K562 (cell line): Measurements from ENCODE around the gene TLR1. TPM values are rescaled to one million over a fixed set of nuclear protein-coding genes. Genes with fewer than 3 reads are reported as not detected.

Experiments used
- ATAC-seq: fragments of 200-7000 bp; cut with Tn5 transposase; 3 replicates; pipeline ENCODE4 v1.9.1; 2020; ENCODE audit warnings: moderate library complexity
- BruUV-seq: library from RNA; stranded (reverse); fragments of 400-500 nt; replicated peaks from 2 replicates; lab custom pipeline; 2021; lab: Mats Ljungman, UMichigan
- CTCF ChIA-PET: fragments of 300-600 bp; formaldehyde crosslinking; extraction: SDS; loops from one replicate; lab custom pipeline; 2021; ENCODE audit warnings: low intra/inter-chr PET ratio; lab: Yijun Ruan, JAX
- POLR2A ChIA-PET: fragments of 300-600, 350-650 bp; sonication (Branson Sonifier 250); formaldehyde crosslinking; extraction: SDS; loops from one replicate; lab custom pipeline; 2021; ENCODE audit warnings: antibody characterized with exemption, inconsistent platforms; lab: Yijun Ruan, JAX
- DNase-seq, 4 experiments: peaks; one replicate each; pipeline versions ENCODE4 v3.0.0 to v3.0.0-alpha.2; 2011 to 2018; ENCODE audit warnings: low spot score in 3 of 4, mixed read lengths in 3 of 4; ENCODE audit errors: extremely low read depth in 1 of 4
- FAIRE-seq: peaks from 2 replicates; lab custom pipeline; 2011; peaks lifted over from hg19 to GRCh38; lab: Jason Lieb, UNC
- H2AFZ ChIP-seq: 2 replicates; pipeline ENCODE4 v1.6.0; 2011; ENCODE audit warnings: low read depth, low read length, control low read depth, inconsistent platforms
- H3K27ac ChIP-seq: fragments of 200-600 bp; 3 replicates; pipeline ENCODE4 v1.8.0; 2011; ENCODE audit warnings: low read depth, mild to moderate bottlenecking, control low read depth, inconsistent platforms, low read length, moderate library complexity, mixed read lengths; ENCODE audit errors: extremely low read depth
- H3K27me3 ChIP-seq, 2 experiments: fragments of 300-600 bp in 1 of 2; 2 replicates in 1 of 2; 3 replicates in 1 of 2; pipeline versions ENCODE4 v1.6.0 to v1.8.0; 2011; ENCODE audit warnings: inconsistent platforms in 2 of 2, low read length in 2 of 2, mild to moderate bottlenecking in 1 of 2, mixed read lengths in 1 of 2, moderate library complexity in 1 of 2; ENCODE audit not compliant: control insufficient read depth in 2 of 2, insufficient read depth in 2 of 2
- H3K36me3 ChIP-seq: fragments of 300-600 bp; 3 replicates; pipeline ENCODE4 v1.8.0; 2011; ENCODE audit warnings: mild to moderate bottlenecking, low read length, inconsistent platforms; ENCODE audit not compliant: control insufficient read depth, insufficient read depth
- H3K4me1 ChIP-seq, 2 experiments: fragments of 200-600 bp in 1 of 2; replicated peaks in 1 of 2; 2 replicates in 1 of 2; 3 replicates in 1 of 2; pipeline versions ENCODE4 v1.5.1 to v1.8.0; 2011; ENCODE audit warnings: inconsistent platforms in 2 of 2, low read length in 2 of 2, mild to moderate bottlenecking in 1 of 2, mixed read lengths in 1 of 2, moderate library complexity in 1 of 2; ENCODE audit not compliant: control insufficient read depth in 2 of 2, insufficient read depth in 2 of 2
- H3K4me2 ChIP-seq: 2 replicates; pipeline ENCODE4 v1.6.1; 2011; ENCODE audit warnings: low read length, control low read depth, inconsistent platforms, mixed read lengths; ENCODE audit not compliant: insufficient read depth
- H3K4me3 ChIP-seq: fragments of 200-600 bp; sonication (generic), shearing (Covaris generic); 2 replicates; pipeline ENCODE4 v1.5.1; 2016; ENCODE audit warnings: control low read depth, inconsistent platforms
- H3K79me2 ChIP-seq: fragments of 200-600 bp; 3 replicates; pipeline ENCODE4 v1.8.0; 2011; ENCODE audit warnings: low read length, inconsistent platforms; ENCODE audit not compliant: control insufficient read depth, insufficient read depth
- H3K9ac ChIP-seq, 2 experiments: 2 replicates each; pipeline versions ENCODE4 v1.6.0 to v1.6.1; 2011; ENCODE audit warnings: low read depth in 2 of 2, low read length in 2 of 2, control low read depth in 1 of 2, inconsistent platforms in 1 of 2, mild to moderate bottlenecking in 1 of 2, mixed read lengths in 1 of 2; ENCODE audit not compliant: insufficient read depth in 1 of 2
- H3K9me1 ChIP-seq: one replicate; pipeline ENCODE4 v1.6.0; 2011; ENCODE audit warnings: inconsistent platforms, mild to moderate bottlenecking, low read length, moderate library complexity; ENCODE audit not compliant: control insufficient read depth, insufficient read depth
- H3K9me3 ChIP-seq: replicated peaks from 2 replicates; pipeline ENCODE4 v1.5.1; 2011; ENCODE audit warnings: low read depth, low read length, inconsistent platforms; ENCODE audit not compliant: control insufficient read depth, insufficient read depth
- H4K20me1 ChIP-seq: replicated peaks from 2 replicates; pipeline ENCODE4 v1.6.1; 2011; ENCODE audit warnings: low read length, inconsistent platforms, mixed read lengths; ENCODE audit not compliant: control insufficient read depth, insufficient read depth
- E2F3 ChIP-seq: fragments of 250-450 bp; sonication (Bioruptor Pico); IDR thresholded peaks from 2 replicates; pipeline ENCODE4 v1.4.0; 2020; ENCODE audit warnings: mild to moderate bottlenecking
- GABPB1 ChIP-seq: sonication (generic); formaldehyde crosslinking; IDR thresholded peaks from 2 replicates; pipeline ENCODE4 v1.8.0; 2022; ENCODE audit warnings: mild to moderate bottlenecking, missing genetic modification reagents
- MAFF ChIP-seq: IDR thresholded peaks from 2 replicates; pipeline ENCODE4 v1.6.1; 2012; ENCODE audit warnings: low read length, improper control_type of control experiment
- NRF1 ChIP-seq, 2 experiments: fragments of 450-650 bp; IDR thresholded peaks in 1 of 2; conservative IDR thresholded peaks in 1 of 2; 2 replicates each; pipeline ENCODE4 v1.6.1; 2014; ENCODE audit warnings: mild to moderate bottlenecking in 2 of 2
- RBFOX2 ChIP-seq: fragments of 200-400 bp; formaldehyde crosslinking; IDR thresholded peaks from 2 replicates; pipeline ENCODE4 v1.6.1; 2017; ENCODE audit warnings: low read depth, mild to moderate bottlenecking, low read length, moderate library complexity
- TGIF2 ChIP-seq: sonication (generic); formaldehyde crosslinking; IDR thresholded peaks from 2 replicates; pipeline ENCODE4 v1.8.1; 2022; ENCODE audit warnings: mild to moderate bottlenecking, missing genetic modification reagents, moderate library complexity
- U2AF1 ChIP-seq: fragments of 200-400 bp; formaldehyde crosslinking; optimal IDR thresholded peaks from 2 replicates; pipeline ENCODE3; 2017; ENCODE audit warnings: mild to moderate bottlenecking, low read depth, low read length, moderate library complexity
- ZNF785 ChIP-seq: fragments of 250-450 bp; sonication (Bioruptor Pico); IDR thresholded peaks from 2 replicates; pipeline ENCODE4 v1.4.0; 2020; ENCODE audit warnings: mild to moderate bottlenecking
- WGBS: fragments of 100-300 bp; shearing (Covaris generic); methylation state at CpG from one replicate; pipeline ENCODE4 v1.1.6; 2016; ENCODE audit warnings: low coverage, mixed read lengths; ENCODE audit not compliant: insufficient coverage; ENCODE audit errors: missing lambda C conversion rate; 5-methylcytosine and 5-hydroxymethylcytosine counted together
- in situ Hi-C: fragments of 300-500 bp; cut with MboI; formaldehyde crosslinking; loops from 4 replicates; pipeline ENCODE4 v1.15.0; 2018; ENCODE audit warnings: inconsistent platforms, mixed read lengths
- intact Hi-C: fragments of 100-400 bp; cut with micrococcal nuclease; formaldehyde crosslinking; loops from 2 replicates; pipeline ENCODE4 v1.14.2; 2022
- polyA plus RNA-seq, 8 experiments: library from polyadenylated mRNA; depleted of rRNA in 4 of 8; stranded (reverse) in 5 of 8; unstranded in 3 of 8; fragments of >200 nt; fragmentation: Nextera tagmentation in 2 of 8; fragmentation: Illumina TruSeq in 1 of 8; extraction: Ambion mirVana in 2 of 8; extraction: Trizol in 1 of 8; gene quantifications; 2 replicates each; pipeline versions ENCODE4 v1.2.1 to v1.2.3, GENCODE V29; 2011 to 2014; ENCODE audit warnings: inconsistent platforms in 1 of 8, missing spikeins in 1 of 8
- total RNA-seq, 7 experiments: library from RNA; depleted of rRNA in 6 of 7; stranded (reverse); fragments of >200 nt in 6 of 7; fragmentation: Illumina TruSeq in 2 of 7; extraction: Trizol in 2 of 7; gene quantifications; 2 replicates each; pipeline versions ENCODE4 v1.2.1 to v1.2.3, GENCODE V29; 2011 to 2021; ENCODE audit warnings: low replicate concordance in 1 of 7
- TF ChIP-seq, protein P1 (sequence below): fragments of 450-650 bp; formaldehyde crosslinking; IDR thresholded peaks from 2 replicates; pipeline ENCODE4 v1.4.0; 2020; ENCODE audit warnings: mild to moderate bottlenecking, moderate library complexity

Gene TLR1
- total and polyA plus RNA-seq, 9 of the 15 experiments (the other 6 are each of a cell fraction or from before 2014, with no cell fraction given), result 0.11 to 0.49 (median 0.29) TPM

DNA sequence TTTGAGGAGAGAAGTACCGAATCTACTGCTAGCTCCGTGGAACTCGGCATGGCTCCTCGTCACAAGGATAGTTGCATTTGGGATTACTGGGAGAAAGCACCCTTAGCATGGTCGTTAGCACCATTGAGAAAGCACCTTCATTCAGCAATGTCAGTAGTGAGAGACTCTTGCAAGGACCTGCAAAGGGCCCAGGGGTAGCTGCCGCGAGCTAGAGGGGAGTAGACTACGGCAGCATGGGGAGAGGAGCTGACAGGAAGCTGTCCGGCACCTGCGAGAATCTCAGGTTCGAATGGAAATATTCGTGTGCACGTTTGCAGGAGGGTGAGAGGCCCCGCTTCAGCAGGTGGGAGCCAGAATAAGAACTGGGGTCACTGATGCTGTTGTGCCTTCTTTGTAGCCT is 42.0 kb downstream of the TLR1 start (continued):
- TF ChIP-seq U2AF1 (no peak), E2F3 (CRISPR knock-in tag) (no peak)

DNA sequence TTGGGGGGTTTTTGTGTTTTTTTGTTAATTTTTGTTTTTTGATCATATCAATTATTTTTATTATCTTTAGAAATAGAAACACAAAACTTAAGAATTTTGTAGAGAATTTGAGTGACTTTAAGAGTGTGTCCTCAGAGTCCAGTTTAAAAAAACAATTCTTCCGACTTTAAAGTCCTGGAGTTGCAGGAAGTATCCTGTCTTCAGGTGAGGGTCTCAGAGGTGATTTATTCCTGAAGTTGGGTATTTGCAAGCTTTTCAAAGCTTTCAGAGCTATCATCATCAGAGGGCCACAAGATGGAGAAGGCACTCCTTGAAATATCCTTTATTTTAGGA is 44.8 kb downstream of the TLR1 start:
- no peak overlapping the region for H3K9ac ChIP-seq
- TF ChIP-seq MAFF, result no peak
- 0 out of 4 replicates have a peak, but pooled peaks of 1 of the 2 experiments have one; percentile 2 for TF ChIP-seq NRF1 (conservative IDR thresholded peaks at IDR 0.05 in 1 of 2, IDR thresholded peaks at IDR 0.05 in 1 of 2)
- no peak for TF ChIP-seq ZNF785 (CRISPR knock-in tag)
- TF ChIP-seq GABPB1 (CRISPR knock-in tag), result no peak
- TF ChIP-seq TGIF2 (CRISPR knock-in tag), result no peak
- no peak for TF ChIP-seq RBFOX2
- TF ChIP-seq, protein P1, sequence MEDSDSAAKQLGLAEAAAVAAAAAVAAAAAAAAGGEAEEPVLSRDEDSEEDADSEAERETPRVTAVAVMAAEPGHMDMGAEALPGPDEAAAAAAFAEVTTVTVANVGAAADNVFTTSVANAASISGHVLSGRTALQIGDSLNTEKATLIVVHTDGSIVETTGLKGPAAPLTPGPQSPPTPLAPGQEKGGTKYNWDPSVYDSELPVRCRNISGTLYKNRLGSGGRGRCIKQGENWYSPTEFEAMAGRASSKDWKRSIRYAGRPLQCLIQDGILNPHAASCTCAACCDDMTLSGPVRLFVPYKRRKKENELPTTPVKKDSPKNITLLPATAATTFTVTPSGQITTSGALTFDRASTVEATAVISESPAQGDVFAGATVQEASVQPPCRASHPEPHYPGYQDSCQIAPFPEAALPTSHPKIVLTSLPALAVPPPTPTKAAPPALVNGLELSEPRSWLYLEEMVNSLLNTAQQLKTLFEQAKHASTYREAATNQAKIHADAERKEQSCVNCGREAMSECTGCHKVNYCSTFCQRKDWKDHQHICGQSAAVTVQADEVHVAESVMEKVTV (CRISPR knock-in tag), result peak; percentile 34; the same call in 1 of the 2 replicates
- TF ChIP-seq, all 486 proteins: peak for 2
- WGBS, result 64% methylated on average over 1 of the region's 1 CpG
- H3K27me3 ChIP-seq, result peaks cover 6 to 24% of the 10 kb centered on the region in 2 experiments
- no peaks in the 10 kb centered on the region for H3K79me2 ChIP-seq
- ATAC-seq (no peak), FAIRE-seq (no peak), DNase-seq (no peak)
- no peak overlapping the region for H3K4me3 ChIP-seq
- BruUV-seq, result no TSS peak
- H2AFZ ChIP-seq, result no peak overlapping the region
- H3K4me1 ChIP-seq, result no peaks in the 10 kb centered on the region; a peak in 2 of 5 replicates
- intact Hi-C loops (loop anchor here (2.0 to 5.0 kb wide), 3 partner anchors 43 to 133 kb away; partner anchors contain the start of genes TLR1 and TLR6), in situ Hi-C loops (loop anchor here (10.0 kb wide), 1 partner anchor 385 kb away; no protein-coding TSS in a partner anchor)
- CTCF ChIA-PET, result interaction anchor here (0.8 to 1.7 kb wide), 8 partner anchors 77 to 698 kb away, joined by 3 to 11 read pairs (median 4); partner anchors contain the start of gene TLR6
- no peak overlapping the region for H3K4me2 ChIP-seq
- POLR2A ChIA-PET, result interaction anchor here (1.3 kb wide), 1 partner anchor 29 kb away, joined by 3 read pairs; no protein-coding TSS in a partner anchor
- no peaks in the 10 kb centered on the region for H3K9me1 ChIP-seq
- H3K9me3 ChIP-seq, result no peaks in the 10 kb centered on the region
- no peak overlapping the region for H3K27ac ChIP-seq
- H3K36me3 ChIP-seq, result no peaks in the 10 kb centered on the region
- no peaks in the 10 kb centered on the region for H4K20me1 ChIP-seq
